Uterus (tissue), 4 donors: ENCODE data around the gene RHAG. TPM values are rescaled to one million over a fixed set of nuclear protein-coding genes. Genes with fewer than 3 reads are reported as not detected.

Experiments used
- DNase-seq, 2 donors: peaks; one replicate each; pipeline ENCODE4 v3.0.0-alpha.2; 2019 to 2020
- H3K27ac ChIP-seq, 2 donors: fragments of 200-600 bp; sonication (generic); 1 replicate in 1 of 2; 2 replicates in 1 of 2; pipeline ENCODE4 v1.5.1; 2016 to 2018
- H3K27me3 ChIP-seq, 2 donors: fragments of 200-600 bp; sonication (generic); one replicate each; pipeline ENCODE4 v1.5.1; 2018 to 2019; ENCODE audit warnings: control low read depth in 1 of 2
- H3K36me3 ChIP-seq, 2 donors: fragments of 200-600 bp; sonication (generic); one replicate each; pipeline ENCODE4 v1.5.1; 2019; ENCODE audit warnings: control low read depth in 1 of 2
- H3K4me1 ChIP-seq, 2 donors: fragments of 200-600 bp; sonication (generic); one replicate each; pipeline ENCODE4 v1.5.1; 2018 to 2019; ENCODE audit warnings: control low read depth in 1 of 2
- H3K4me3 ChIP-seq, 2 donors: fragments of 200-600 bp; sonication (generic); 1 replicate in 1 of 2; 2 replicates in 1 of 2; pipeline ENCODE4 v1.5.1; 2018 to 2019; ENCODE audit warnings: mild to moderate bottlenecking in 1 of 2
- H3K9me3 ChIP-seq, 2 donors: fragments of 200-600 bp; sonication (generic); one replicate each; pipeline ENCODE4 v1.5.1; 2019; ENCODE audit warnings: control low read depth in 1 of 2
- CTCF ChIP-seq, 4 experiments: fragments of 200-600 bp in 2 of 4; fragments of 450-650 bp in 2 of 4; sonication (generic) in 2 of 4; IDR thresholded peaks; one replicate each; pipeline ENCODE4 v1.5.1; 2016 to 2019; ENCODE audit warnings: antibody characterized with exemption in 4 of 4, mild to moderate bottlenecking in 2 of 4, moderate library complexity in 1 of 4
- POLR2A ChIP-seq, 2 donors: fragments of 450-650 bp; IDR thresholded peaks; one replicate each; pipeline ENCODE4 v1.6.1; 2016; ENCODE audit warnings: antibody characterized with exemption in 2 of 2, mild to moderate bottlenecking in 1 of 2, moderate library complexity in 1 of 2
- intact Hi-C: fragments of 100-400 bp; cut with DNase I; formaldehyde crosslinking; loops from one replicate; pipeline ENCODE4 v1.15.1; 2023; ENCODE audit warnings: low total_unique reads
- total RNA-seq, 4 donors: library from RNA; depleted of rRNA in 3 of 4; stranded (reverse); fragments of >200 nt in 3 of 4; gene quantifications; one replicate each; pipeline versions ENCODE4 v1.1.0 to v1.2.4, GENCODE V29; 2014 to 2023
- donor health status: DM: yes; HTN: yes; CAD: no.

The RHAG gene
- total RNA-seq, 4 donors from 2014 or later: 3.2 TPM; not detected in 3

DNA sequence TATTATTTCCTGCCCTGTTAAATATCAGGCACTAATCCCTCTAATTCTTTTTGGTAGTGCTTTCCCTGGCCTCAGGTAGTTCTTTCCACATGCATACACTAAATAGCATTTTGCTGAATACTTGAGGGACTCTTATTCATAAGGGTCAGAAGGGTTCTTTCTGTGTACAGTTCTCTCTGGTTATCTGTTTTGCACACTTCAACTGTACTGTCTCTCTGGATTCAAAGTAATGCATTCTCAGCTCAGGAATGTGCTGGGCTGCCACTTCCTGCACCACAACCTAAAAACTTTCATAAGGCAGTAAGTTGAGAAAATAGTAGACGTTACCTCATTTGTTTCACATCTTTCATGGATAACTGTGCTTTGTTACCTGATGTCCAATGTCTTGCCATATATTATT is 54.1 kb downstream of the RHAG start:
- no peaks in the 10 kb centered on the region for H3K4me1 ChIP-seq
- no peak for DNase-seq
- intact Hi-C loops: no loop called here
- H3K4me3 ChIP-seq: no peak overlapping the region
- H3K36me3 ChIP-seq: no peaks in the 10 kb centered on the region
- no peak overlapping the region for H3K27ac ChIP-seq
- H3K9me3 ChIP-seq: no peaks in the 10 kb centered on the region
- no peaks in the 10 kb centered on the region for H3K27me3 ChIP-seq
- TF ChIP-seq POLR2A (IDR thresholded peaks at IDR 0.05) (no peak), CTCF (IDR thresholded peaks at IDR 0.05) (no peak)

- Histone ChIP-seq H3K4me3 (no peak overlapping the region), H3K9me3 (no peaks in the 10 kb centered on the region), H3K4me1 (no peaks in the 10 kb centered on the region), H3K36me3 (no peaks in the 10 kb centered on the region), H3K27ac (no peak overlapping the region), H3K27me3 (no peaks in the 10 kb centered on the region)
- TF ChIP-seq POLR2A (IDR thresholded peaks at IDR 0.05) (no peak), CTCF (IDR thresholded peaks at IDR 0.05) (no peak)
- no peak for DNase-seq
- intact Hi-C loops: no loop called here
Observed at GRCh38 chr6:49579649-49580048, 57.0 kb downstream of the RHAG start.

- H3K27ac ChIP-seq: no peak overlapping the region
- intact Hi-C loops: no loop called here
- H3K9me3 ChIP-seq: no peaks in the 10 kb centered on the region
- H3K4me3 ChIP-seq: no peak overlapping the region
- DNase-seq: no peak
- TF ChIP-seq CTCF (IDR thresholded peaks at IDR 0.05): no peak
- no peak for TF ChIP-seq POLR2A (IDR thresholded peaks at IDR 0.05)
- no peaks in the 10 kb centered on the region for H3K4me1 ChIP-seq
- no peaks in the 10 kb centered on the region for H3K27me3 ChIP-seq
- no peaks in the 10 kb centered on the region for H3K36me3 ChIP-seq
Observed at GRCh38 chr6:49576618-49577017, 60.0 kb downstream of the RHAG start.

- Histone ChIP-seq H3K4me1 (no peaks in the 10 kb centered on the region), H3K36me3 (no peaks in the 10 kb centered on the region)
Observed at GRCh38 chr6:49570474-49571079, 66.1 kb downstream of the RHAG start.

DNA sequence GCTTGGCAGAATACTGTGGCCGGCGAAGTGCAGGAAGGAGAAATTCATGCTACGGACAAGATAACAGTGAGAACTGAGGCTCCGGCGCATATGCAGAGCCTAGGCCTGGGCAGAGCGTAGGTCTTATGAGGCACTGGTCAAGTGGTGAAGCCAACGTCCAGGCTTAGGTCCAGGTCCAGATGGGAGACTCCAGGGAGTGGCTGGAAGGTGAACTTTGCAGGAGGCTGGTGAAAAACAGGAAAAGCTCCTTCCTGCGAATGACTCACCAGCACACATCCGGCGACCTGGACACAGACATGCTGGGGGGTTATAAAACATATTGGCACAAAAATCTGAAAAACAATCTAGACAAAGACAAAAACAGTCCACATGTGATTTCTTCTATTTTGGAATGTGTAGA is 70.8 kb downstream of the RHAG start:
- DNase-seq: peak in 1 of 2 donors; percentile 25
- no peaks in the 10 kb centered on the region for H3K9me3 ChIP-seq
- H3K4me1 ChIP-seq: no peaks in the 10 kb centered on the region
- H3K27ac ChIP-seq: no peak overlapping the region
- H3K27me3 ChIP-seq: no peaks in the 10 kb centered on the region
- H3K4me3 ChIP-seq: no peak overlapping the region
- no peak for TF ChIP-seq CTCF (IDR thresholded peaks at IDR 0.05)
- intact Hi-C loops: no loop called here
- H3K36me3 ChIP-seq: no peaks in the 10 kb centered on the region

More at GRCh38 chr6:49570474-49571079, 66.1 kb downstream of the RHAG start:
- intact Hi-C loops: no loop called here
- no peak for DNase-seq
- TF ChIP-seq POLR2A (IDR thresholded peaks at IDR 0.05) (no peak), CTCF (IDR thresholded peaks at IDR 0.05) (no peak)
- Histone ChIP-seq H3K4me3 (no peak overlapping the region), H3K9me3 (no peaks in the 10 kb centered on the region), H3K27me3 (no peaks in the 10 kb centered on the region), H3K27ac (no peak overlapping the region)
